ENCODE data around the gene VTI1B. TPM values are rescaled to one million over a fixed set of nuclear protein-coding genes. Genes with fewer than 3 reads are reported as not detected.

VTI1B gene
- total and polyA plus RNA-seq, 10 of the 15 experiments (the other 5 are each of a cell fraction or from before 2014, with no cell fraction given) = 15.0 to 117 (median 50.5) TPM

DNA sequence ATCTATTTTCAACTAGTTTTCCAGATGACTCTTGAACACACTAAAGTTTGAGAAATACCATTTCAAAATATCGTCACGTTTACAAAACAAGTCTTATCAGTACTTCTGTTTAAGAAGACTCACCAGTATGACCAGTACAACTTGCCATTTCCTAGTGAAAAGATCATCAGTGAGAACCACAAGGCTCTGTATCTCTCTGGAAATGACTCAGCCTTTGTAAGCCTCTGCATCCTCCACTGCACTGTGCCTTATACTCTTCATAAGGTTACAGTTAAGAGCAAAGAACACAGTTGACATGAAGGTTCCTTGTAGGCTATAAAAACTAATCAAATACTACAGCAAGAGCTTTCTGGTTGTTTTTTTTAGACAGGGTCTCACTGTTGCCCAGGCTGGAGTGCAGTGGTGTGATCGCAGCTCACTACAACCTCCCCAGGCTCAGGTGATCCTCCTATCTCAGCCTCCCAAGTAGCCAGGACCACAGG lies 5.7 kb upstream of the VTI1B start (continued):
- TF ChIP-seq EP300 (IDR thresholded peaks at IDR 0.05; ENCODE audit: borderline replicate concordance in 1 of 2, control insufficient read depth in 1 of 2, low read depth in 2 of 2, low read length in 2 of 2) (peak; percentile 54 to 91; a peak in 2 of 4 replicates), KLF5 (IDR thresholded peaks at IDR 0.05; ENCODE audit: partially characterized antibody) (no peak), ZZZ3 (IDR thresholded peaks at IDR 0.05; ENCODE audit: control insufficient read depth, insufficient read length, low read depth) (no peak), PML (IDR thresholded peaks at IDR 0.05; ENCODE audit: low read length) (no peak; the same call in 1 of the 2 replicates), CREM (IDR thresholded peaks at IDR 0.05; ENCODE audit: low read depth) (peak; percentile 49; the same call in 1 of the 2 replicates), NBN (IDR thresholded peaks at IDR 0.05) (peak; percentile 88), MEF2A (IDR thresholded peaks at IDR 0.05; ENCODE audit: insufficient read depth, low read depth, low read length) (0 out of 2 replicates have a peak, but pooled peaks have one; percentile 28), CEBPB (IDR thresholded peaks at IDR 0.05; ENCODE audit: borderline replicate concordance in 1 of 2, low read depth in 2 of 2, low read length in 2 of 2) (0 out of 4 replicates have a peak, but pooled peaks of 1 of the 2 experiments have one; percentile 67), NFXL1 (IDR thresholded peaks at IDR 0.05; ENCODE audit: borderline replicate concordance) (no peak), ASH2L (IDR thresholded peaks at IDR 0.05; ENCODE audit: borderline replicate concordance, low read depth) (no peak), BACH1 (IDR thresholded peaks at IDR 0.05; ENCODE audit: borderline replicate concordance) (peak; percentile 31; the same call in 1 of the 2 replicates), ZNF274 (IDR thresholded peaks at IDR 0.05; ENCODE audit: insufficient read depth, insufficient read length) (no peak), EGR1 (IDR thresholded peaks at IDR 0.05; ENCODE audit: borderline replicate concordance in 1 of 2, low read depth in 2 of 2, low read length in 2 of 2) (no peak)
- TF ChIP-seq, protein P1, sequence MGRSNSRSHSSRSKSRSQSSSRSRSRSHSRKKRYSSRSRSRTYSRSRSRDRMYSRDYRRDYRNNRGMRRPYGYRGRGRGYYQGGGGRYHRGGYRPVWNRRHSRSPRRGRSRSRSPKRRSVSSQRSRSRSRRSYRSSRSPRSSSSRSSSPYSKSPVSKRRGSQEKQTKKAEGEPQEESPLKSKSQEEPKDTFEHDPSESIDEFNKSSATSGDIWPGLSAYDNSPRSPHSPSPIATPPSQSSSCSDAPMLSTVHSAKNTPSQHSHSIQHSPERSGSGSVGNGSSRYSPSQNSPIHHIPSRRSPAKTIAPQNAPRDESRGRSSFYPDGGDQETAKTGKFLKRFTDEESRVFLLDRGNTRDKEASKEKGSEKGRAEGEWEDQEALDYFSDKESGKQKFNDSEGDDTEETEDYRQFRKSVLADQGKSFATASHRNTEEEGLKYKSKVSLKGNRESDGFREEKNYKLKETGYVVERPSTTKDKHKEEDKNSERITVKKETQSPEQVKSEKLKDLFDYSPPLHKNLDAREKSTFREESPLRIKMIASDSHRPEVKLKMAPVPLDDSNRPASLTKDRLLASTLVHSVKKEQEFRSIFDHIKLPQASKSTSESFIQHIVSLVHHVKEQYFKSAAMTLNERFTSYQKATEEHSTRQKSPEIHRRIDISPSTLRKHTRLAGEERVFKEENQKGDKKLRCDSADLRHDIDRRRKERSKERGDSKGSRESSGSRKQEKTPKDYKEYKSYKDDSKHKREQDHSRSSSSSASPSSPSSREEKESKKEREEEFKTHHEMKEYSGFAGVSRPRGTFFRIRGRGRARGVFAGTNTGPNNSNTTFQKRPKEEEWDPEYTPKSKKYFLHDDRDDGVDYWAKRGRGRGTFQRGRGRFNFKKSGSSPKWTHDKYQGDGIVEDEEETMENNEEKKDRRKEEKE (IDR thresholded peaks at IDR 0.05) = no peak
- TF ChIP-seq, protein P2, sequence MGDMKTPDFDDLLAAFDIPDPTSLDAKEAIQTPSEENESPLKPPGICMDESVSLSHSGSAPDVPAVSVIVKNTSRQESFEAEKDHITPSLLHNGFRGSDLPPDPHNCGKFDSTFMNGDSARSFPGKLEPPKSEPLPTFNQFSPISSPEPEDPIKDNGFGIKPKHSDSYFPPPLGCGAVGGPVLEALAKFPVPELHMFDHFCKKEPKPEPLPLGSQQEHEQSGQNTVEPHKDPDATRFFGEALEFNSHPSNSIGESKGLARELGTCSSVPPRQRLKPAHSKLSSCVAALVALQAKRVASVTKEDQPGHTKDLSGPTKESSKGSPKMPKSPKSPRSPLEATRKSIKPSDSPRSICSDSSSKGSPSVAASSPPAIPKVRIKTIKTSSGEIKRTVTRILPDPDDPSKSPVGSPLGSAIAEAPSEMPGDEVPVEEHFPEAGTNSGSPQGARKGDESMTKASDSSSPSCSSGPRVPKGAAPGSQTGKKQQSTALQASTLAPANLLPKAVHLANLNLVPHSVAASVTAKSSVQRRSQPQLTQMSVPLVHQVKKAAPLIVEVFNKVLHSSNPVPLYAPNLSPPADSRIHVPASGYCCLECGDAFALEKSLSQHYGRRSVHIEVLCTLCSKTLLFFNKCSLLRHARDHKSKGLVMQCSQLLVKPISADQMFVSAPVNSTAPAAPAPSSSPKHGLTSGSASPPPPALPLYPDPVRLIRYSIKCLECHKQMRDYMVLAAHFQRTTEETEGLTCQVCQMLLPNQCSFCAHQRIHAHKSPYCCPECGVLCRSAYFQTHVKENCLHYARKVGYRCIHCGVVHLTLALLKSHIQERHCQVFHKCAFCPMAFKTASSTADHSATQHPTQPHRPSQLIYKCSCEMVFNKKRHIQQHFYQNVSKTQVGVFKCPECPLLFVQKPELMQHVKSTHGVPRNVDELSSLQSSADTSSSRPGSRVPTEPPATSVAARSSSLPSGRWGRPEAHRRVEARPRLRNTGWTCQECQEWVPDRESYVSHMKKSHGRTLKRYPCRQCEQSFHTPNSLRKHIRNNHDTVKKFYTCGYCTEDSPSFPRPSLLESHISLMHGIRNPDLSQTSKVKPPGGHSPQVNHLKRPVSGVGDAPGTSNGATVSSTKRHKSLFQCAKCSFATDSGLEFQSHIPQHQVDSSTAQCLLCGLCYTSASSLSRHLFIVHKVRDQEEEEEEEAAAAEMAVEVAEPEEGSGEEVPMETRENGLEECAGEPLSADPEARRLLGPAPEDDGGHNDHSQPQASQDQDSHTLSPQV (IDR thresholded peaks at IDR 0.05) = no peak
- TF ChIP-seq, protein P3, sequence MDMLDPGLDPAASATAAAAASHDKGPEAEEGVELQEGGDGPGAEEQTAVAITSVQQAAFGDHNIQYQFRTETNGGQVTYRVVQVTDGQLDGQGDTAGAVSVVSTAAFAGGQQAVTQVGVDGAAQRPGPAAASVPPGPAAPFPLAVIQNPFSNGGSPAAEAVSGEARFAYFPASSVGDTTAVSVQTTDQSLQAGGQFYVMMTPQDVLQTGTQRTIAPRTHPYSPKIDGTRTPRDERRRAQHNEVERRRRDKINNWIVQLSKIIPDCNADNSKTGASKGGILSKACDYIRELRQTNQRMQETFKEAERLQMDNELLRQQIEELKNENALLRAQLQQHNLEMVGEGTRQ (IDR thresholded peaks at IDR 0.05; ENCODE audit: borderline replicate concordance, low read depth, low read length) = no peak
- TF ChIP-seq, protein P4, sequence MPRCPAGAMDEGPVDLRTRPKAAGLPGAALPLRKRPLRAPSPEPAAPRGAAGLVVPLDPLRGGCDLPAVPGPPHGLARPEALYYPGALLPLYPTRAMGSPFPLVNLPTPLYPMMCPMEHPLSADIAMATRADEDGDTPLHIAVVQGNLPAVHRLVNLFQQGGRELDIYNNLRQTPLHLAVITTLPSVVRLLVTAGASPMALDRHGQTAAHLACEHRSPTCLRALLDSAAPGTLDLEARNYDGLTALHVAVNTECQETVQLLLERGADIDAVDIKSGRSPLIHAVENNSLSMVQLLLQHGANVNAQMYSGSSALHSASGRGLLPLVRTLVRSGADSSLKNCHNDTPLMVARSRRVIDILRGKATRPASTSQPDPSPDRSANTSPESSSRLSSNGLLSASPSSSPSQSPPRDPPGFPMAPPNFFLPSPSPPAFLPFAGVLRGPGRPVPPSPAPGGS (IDR thresholded peaks at IDR 0.05; ENCODE audit: borderline replicate concordance, insufficient read depth, low read depth, low read length, poor library complexity, severe bottlenecking) = peak; percentile 30

All from GM12878 (cell line).